Vagina (tissue), 2 donors: ENCODE measurements around the gene MT1B.

Experiments
- CTCF ChIP-seq, 3 experiments: fragments of 450-650 bp in 2 of 3; fragments of 200-600 bp in 1 of 3; sonication (generic) in 1 of 3; IDR thresholded peaks; one replicate each; pipeline ENCODE4 v1.5.1; 2017 to 2019; ENCODE audit warnings: antibody characterized with exemption in 3 of 3, mild to moderate bottlenecking in 2 of 3, moderate library complexity in 2 of 3
- POLR2A ChIP-seq, 2 donors: fragments of 450-650 bp; IDR thresholded peaks; one replicate each; pipeline ENCODE4 v1.6.1; 2017; ENCODE audit warnings: antibody characterized with exemption in 2 of 2, mild to moderate bottlenecking in 2 of 2, moderate library complexity in 2 of 2
- POLR2AphosphoS5 ChIP-seq, 2 donors: sonication (generic); formaldehyde crosslinking; IDR thresholded peaks; one replicate each; pipeline ENCODE4 v1.9.0; 2017; ENCODE audit warnings: antibody characterized with exemption in 2 of 2, mild to moderate bottlenecking in 2 of 2, low read depth in 1 of 2; ENCODE audit not compliant: insufficient read depth in 1 of 2

- TF ChIP-seq CTCF (IDR thresholded peaks at IDR 0.05), result no peak
- no peak for TF ChIP-seq POLR2AphosphoS5 (IDR thresholded peaks at IDR 0.05; ENCODE audit: insufficient read depth in 1 of 2, low read depth in 1 of 2)
- no peak for TF ChIP-seq POLR2A (IDR thresholded peaks at IDR 0.05)
Measured at GRCh38 chr16:56670620-56670934, 18.9 kb downstream of the MT1B start.
